Activated CD8-positive, alpha-beta memory T cell treated with anti-CD3 and anti-CD28 coated beads, Interleukin-2, amount 10 ng/mL, durations not matched to agents 7 days and 5 days (primary cell): ENCODE data around the gene NR2F2. TPM values are rescaled to one million over a fixed set of nuclear protein-coding genes. Genes with fewer than 3 reads are reported as not detected.
A peak's percentile ranks its signal among the peaks of the same experiment; 100 is the strongest.

Experiments used
- ATAC-seq: fragments of 150-1000 bp; cut with Tn5 transposase; one replicate; pipeline ENCODE4 v1.10.0; 2021; ENCODE audit warnings: moderate library complexity
- CTCF ChIA-PET: fragments of 350-600 bp; sonication (Branson Sonifier 250); formaldehyde crosslinking; loops from one replicate; lab custom pipeline; 2021; ENCODE audit warnings: antibody characterized with exemption; lab: Charles Lee
- DNase-seq: peaks from one replicate; pipeline ENCODE4 v3.0.0-alpha.2; 2020
- H3K27ac Mint-ChIP-seq: one replicate; pipeline ENCODE4 v1.8.0; 2021; ENCODE audit warnings: mild to moderate bottlenecking, mixed read lengths
- H3K27me3 Mint-ChIP-seq: one replicate; pipeline ENCODE4 v1.8.0; 2021; ENCODE audit warnings: mixed read lengths
- H3K36me3 Mint-ChIP-seq: one replicate; pipeline ENCODE4 v1.8.0; 2021; ENCODE audit warnings: mild to moderate bottlenecking, mixed read lengths
- H3K4me1 Mint-ChIP-seq: one replicate; pipeline ENCODE4 v1.8.0; 2021; ENCODE audit warnings: mixed read lengths
- H3K4me3 Mint-ChIP-seq: one replicate; pipeline ENCODE4 v1.8.0; 2021; ENCODE audit warnings: mild to moderate bottlenecking, moderate library complexity, mixed read lengths
- H3K9me3 Mint-ChIP-seq: one replicate; pipeline ENCODE4 v1.8.0; 2022; ENCODE audit warnings: low read depth, mixed read lengths
- total RNA-seq, 2 experiments: library from RNA; stranded (reverse); gene quantifications; one replicate each; pipeline ENCODE4 v1.2.3, GENCODE V29; 2021

Gene NR2F2
- total RNA-seq, 2 experiments from 2014 or later: not detected

GRCh38 chr15:96338766-96339618, 8.5 kb downstream of the NR2F2 start:
- CTCF ChIA-PET: interaction anchor here (0.9 kb wide), 1 partner anchor 11 kb away, joined by 3 read pairs; no protein-coding TSS in a partner anchor
- peaks cover 6% of the 10 kb centered on the region for H3K36me3 Mint-ChIP-seq
- no peak overlapping the region for H3K27ac Mint-ChIP-seq
- peaks cover 86% of the 10 kb centered on the region for H3K27me3 Mint-ChIP-seq
- ATAC-seq (no peak), DNase-seq (no peak)
- H3K4me3 Mint-ChIP-seq: no peak overlapping the region
- H3K4me1 Mint-ChIP-seq: no peaks in the 10 kb centered on the region
- H3K9me3 Mint-ChIP-seq: no peaks in the 10 kb centered on the region

- H3K4me3 Mint-ChIP-seq: no peak overlapping the region
These were observed 9.3 kb downstream of the NR2F2 start for GRCh38 chr15:96339619-96340347.

GRCh38 chr15:96340348-96340597, 9.8 kb downstream of the NR2F2 start:
- ATAC-seq (no peak), DNase-seq (no peak)
- H3K4me1 Mint-ChIP-seq: no peaks in the 10 kb centered on the region
- no peak overlapping the region for H3K27ac Mint-ChIP-seq
- no peaks in the 10 kb centered on the region for H3K9me3 Mint-ChIP-seq
- H3K36me3 Mint-ChIP-seq: peaks cover 6% of the 10 kb centered on the region
- peaks cover 88% of the 10 kb centered on the region for H3K27me3 Mint-ChIP-seq
- CTCF ChIA-PET: no interaction called here
- no peak overlapping the region for H3K4me3 Mint-ChIP-seq

More at GRCh38 chr15:96339619-96340347, 9.3 kb downstream of the NR2F2 start:
- Mint-ChIP-seq H3K4me1 (no peaks in the 10 kb centered on the region), H3K9me3 (no peaks in the 10 kb centered on the region), H3K27ac (no peak overlapping the region), H3K27me3 (peaks cover 88% of the 10 kb centered on the region), H3K36me3 (peaks cover 6% of the 10 kb centered on the region)
- CTCF ChIA-PET: no interaction called here
- DNase-seq: no peak
- no peak for ATAC-seq

DNA sequence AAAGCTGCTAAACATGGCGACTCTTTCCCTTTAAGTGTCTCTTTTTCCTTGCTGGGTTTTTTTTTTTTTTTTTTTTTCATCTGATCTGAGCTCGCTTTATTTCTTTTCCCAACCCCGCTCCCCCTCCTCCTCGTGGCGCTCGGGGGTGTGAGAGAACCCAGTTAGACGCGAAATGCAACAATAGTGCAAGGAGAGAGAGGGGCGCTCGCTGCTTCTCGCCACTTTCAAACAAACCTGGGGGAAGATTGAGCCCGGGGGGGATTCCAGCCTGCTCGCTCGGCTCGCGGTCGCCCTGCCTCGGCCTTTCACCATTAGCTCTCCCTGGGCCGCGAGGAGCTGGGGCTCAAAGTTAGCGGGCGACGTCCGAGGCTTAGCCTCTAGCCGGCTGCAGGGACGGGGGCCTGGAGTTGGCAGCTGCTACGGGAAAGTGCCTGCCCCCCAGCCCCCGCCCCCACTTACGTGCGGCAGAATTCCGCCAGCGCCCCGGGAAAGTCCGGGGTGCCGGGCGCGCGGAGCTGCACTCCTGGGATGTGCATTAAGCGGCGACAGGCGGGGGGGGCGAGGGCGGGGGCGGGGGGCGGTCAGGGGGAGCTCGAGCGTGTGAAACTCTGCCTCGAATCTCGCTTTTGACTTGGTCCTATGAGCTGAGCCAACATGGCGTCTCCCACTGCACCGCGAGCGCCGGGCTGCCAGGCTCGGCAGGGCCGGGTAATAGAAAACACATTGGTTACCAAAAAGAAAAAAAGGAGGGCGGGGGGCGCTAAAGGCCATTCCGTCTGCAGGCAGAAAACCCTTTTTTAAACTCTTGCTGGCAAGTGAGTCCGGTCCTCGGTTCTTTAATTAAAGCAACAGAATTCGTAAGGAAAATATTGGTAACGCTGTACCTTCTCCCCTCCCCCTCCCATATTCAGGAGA, 10.4 kb downstream of the NR2F2 start:
- Mint-ChIP-seq H3K9me3 (no peaks in the 10 kb centered on the region), H3K4me3 (no peak overlapping the region), H3K4me1 (peaks cover 2% of the 10 kb centered on the region), H3K27me3 (peaks cover 88% of the 10 kb centered on the region), H3K36me3 (peaks cover 6% of the 10 kb centered on the region), H3K27ac (peak overlapping the region; percentile 32)
- CTCF ChIA-PET: no interaction called here
- DNase-seq (peak; percentile 16), ATAC-seq (no peak)

DNA sequence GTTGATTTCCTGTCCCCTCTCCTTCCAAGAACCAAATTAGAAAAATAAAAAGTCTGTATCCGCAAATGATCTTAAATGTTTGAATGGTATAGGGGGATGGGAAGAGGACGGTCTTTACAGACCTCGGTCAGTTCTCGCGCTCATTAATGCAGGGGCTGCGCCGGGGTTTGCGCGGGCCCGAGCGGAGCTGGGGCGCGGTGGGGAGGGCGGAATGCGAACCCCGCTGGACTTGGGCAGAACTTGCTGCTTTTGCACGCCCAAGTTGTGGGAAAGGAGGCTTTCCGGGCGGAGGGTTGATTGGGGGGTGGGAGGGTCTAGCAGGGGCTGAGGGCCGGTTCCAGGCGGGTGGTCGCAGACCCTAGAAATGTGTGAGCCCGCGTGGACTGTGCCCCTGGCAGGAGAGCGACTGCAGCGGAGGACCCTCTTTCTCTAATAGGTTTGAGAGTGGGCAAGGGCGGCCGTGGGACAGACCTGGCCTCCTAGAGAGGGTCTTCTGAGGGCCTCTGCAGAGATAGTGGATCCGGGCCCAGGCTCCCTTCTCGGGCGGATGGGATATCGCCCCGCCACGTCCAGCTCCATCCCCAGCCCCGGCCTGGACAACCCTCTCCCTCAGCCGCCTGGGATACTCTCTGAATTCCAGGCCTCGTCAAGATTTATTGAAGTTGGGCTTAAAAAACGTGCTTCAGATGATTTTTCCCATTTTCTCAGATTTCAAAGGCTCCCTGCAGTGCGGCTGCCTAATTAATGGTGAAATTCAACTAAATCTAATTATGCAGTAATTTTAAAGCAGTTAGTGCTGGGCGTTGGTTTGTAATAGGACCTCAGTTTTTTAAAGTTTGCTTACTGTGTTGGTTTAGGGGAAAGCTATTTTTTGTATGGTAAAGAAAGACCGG, 11.3 kb downstream of the NR2F2 start:
- H3K36me3 Mint-ChIP-seq: peaks cover 6% of the 10 kb centered on the region
- peaks cover 2% of the 10 kb centered on the region for H3K4me1 Mint-ChIP-seq
- no peaks in the 10 kb centered on the region for H3K9me3 Mint-ChIP-seq
- peaks cover 89% of the 10 kb centered on the region for H3K27me3 Mint-ChIP-seq
- H3K27ac Mint-ChIP-seq: peak overlapping the region; percentile 32
- DNase-seq (peak; percentile 19), ATAC-seq (no peak)
- no peak overlapping the region for H3K4me3 Mint-ChIP-seq
- CTCF ChIA-PET: no interaction called here

GRCh38 chr15:96342406-96343112, 12.1 kb downstream of the NR2F2 start:
- peak overlapping the region; percentile 32 for H3K27ac Mint-ChIP-seq
- CTCF ChIA-PET: interaction anchor here (1.3 kb wide), 1 partner anchor 15 kb away, joined by 4 read pairs; no protein-coding TSS in a partner anchor
- H3K27me3 Mint-ChIP-seq: peaks cover 90% of the 10 kb centered on the region
- H3K9me3 Mint-ChIP-seq: no peaks in the 10 kb centered on the region
- H3K4me1 Mint-ChIP-seq: peaks cover 2% of the 10 kb centered on the region
- H3K4me3 Mint-ChIP-seq: no peak overlapping the region
- no peak for ATAC-seq
- DNase-seq: peak; percentile 8
- H3K36me3 Mint-ChIP-seq: peaks cover 6% of the 10 kb centered on the region

DNA sequence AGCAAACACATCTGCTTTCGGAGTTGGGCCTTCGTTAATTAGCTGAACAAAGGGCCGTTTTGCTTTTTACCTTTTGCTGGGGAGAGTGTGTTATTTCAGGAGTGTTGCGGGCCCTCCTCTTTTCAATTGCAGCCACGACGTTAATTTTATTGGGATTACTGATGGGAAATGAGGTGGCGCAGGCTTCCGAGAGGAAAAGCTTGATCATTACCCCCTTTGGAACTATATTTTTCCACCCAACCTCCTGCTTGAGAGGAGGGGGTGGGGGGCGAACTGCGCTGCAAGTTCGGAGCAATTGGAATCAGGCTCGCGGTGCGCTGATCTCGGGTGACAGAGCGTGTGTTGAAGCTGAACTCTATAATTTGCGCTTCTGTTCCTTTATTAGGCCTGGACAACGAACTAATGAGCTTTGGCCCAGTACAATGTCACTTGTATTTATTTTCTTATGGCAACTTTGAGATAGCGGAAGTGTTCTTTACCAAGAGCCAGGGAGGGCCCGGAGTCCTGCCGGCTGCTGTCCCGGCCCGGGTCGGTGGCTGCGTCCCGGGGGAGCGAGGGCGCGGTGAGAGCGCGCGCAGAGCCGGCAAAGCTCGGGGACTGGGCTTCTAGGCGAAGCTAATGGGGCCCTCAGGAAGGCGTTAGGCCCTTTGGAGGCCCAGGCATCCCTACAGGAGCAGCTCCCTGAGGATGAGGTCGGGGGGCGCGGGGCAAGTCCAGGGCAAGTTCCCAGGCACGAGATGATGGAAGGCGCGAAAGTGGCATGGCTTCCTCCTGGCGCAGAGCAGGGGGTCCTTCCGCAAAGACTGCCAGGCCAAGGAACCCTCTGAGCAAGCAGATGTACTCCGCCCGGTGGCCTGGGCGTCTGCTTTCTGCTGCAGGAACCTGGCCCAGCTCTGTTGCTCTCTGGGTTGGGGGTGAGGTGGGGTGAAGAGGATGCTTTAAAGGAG, 12.9 kb downstream of the NR2F2 start:
- Mint-ChIP-seq H3K27ac (no peak overlapping the region), H3K27me3 (peaks cover 91% of the 10 kb centered on the region), H3K4me1 (peaks cover 2% of the 10 kb centered on the region), H3K9me3 (no peaks in the 10 kb centered on the region), H3K36me3 (peaks cover 6% of the 10 kb centered on the region), H3K4me3 (no peak overlapping the region)
- peak; percentile 3 for DNase-seq
- ATAC-seq: no peak
- CTCF ChIA-PET: interaction anchor here (1.3 kb wide), 1 partner anchor 16 kb away, joined by 4 read pairs; no protein-coding TSS in a partner anchor

DNA sequence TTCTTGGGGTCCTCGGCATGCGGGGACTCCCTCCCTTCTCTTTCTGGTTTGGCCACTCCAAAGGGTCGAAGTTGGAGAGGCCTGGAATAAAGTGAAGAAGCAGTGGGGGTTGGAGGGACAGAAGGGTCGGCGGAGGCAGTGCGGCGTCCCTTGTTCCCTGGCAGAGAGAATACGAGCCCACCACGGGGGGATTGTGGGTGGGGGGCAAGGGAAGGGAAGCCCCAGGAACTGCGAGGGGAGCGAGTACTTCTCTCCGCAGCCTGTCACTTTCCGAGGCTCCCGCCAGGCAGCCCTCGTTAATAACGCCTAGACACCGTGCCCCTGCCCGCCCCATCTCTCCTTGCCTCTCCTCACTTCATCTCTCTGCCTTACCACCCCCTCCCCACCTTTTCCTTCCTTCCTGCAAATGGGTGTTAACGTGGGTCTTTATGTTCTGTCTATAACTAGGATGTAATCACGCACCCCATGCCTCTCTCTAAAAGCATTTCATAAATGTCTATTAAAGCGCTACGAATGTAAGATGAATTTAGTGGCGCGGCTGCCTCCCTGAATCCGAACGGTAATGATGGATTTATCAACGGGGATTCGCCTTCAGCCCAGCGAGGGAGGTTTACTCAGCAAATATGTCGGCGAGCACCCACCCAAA, 13.7 kb downstream of the NR2F2 start:
- DNase-seq (no peak), ATAC-seq (no peak)
- CTCF ChIA-PET: no interaction called here
- Mint-ChIP-seq H3K27ac (no peak overlapping the region), H3K4me1 (peaks cover 2% of the 10 kb centered on the region), H3K4me3 (no peak overlapping the region), H3K36me3 (peaks cover 7% of the 10 kb centered on the region), H3K9me3 (no peaks in the 10 kb centered on the region), H3K27me3 (peaks cover 93% of the 10 kb centered on the region)

DNA sequence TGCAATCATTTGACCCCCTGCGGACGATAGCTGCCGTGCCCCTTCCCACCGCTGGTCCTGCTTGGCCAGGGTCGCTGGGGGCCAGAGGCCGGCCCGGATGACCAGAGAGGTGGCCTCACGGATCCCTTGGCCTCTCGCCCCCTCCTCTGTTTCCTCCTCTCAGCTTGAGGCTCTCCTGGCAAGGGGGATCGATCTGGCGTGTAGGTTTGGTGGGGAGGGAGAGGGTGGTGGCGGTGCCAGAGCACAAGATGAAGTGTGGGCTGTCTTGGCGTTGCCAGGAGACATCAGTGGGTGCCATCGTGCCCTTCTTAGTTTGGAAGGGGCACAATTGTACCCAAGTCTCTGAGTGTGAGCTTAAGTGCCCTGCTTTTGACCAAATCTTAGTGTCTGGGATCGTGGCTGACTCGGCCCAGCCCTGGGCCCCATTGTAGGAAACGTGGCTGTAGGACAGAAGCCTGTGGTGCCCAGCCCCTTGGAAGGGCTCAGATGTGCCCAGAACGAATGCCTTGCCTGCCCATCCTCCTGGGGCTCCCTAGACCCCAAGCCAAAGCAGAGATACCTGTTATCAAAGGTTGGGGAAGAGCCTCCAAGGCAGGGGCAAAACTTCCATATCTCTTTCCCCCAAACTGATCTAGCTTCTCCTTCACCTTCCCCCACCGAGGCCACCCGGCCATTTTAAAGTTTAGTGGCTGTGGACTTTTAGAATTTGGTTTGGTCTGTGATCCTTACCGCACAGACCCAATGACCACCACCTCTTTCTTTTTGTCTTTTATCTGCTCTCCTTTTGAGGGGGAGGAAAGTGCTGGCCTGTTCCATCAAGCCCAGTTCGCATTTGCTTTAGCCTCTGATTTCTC, 14.4 kb downstream of the NR2F2 start:
- DNase-seq: no peak
- no peak overlapping the region for H3K27ac Mint-ChIP-seq
- CTCF ChIA-PET: no interaction called here

More for the DNA sequence above, 14.4 kb downstream of the NR2F2 start:
- peaks cover 2% of the 10 kb centered on the region for H3K4me1 Mint-ChIP-seq
- H3K27me3 Mint-ChIP-seq: peaks cover 94% of the 10 kb centered on the region
- ATAC-seq: no peak
- H3K9me3 Mint-ChIP-seq: no peaks in the 10 kb centered on the region
- no peak overlapping the region for H3K4me3 Mint-ChIP-seq
- H3K36me3 Mint-ChIP-seq: peaks cover 6% of the 10 kb centered on the region
